MM.1S (cell line): ENCODE results near the gene RFFL.

Experiments
- CTCF ChIP-seq: fragments of 300-600 bp; sonication (generic); IDR thresholded peaks from 2 replicates; pipeline ENCODE4 v1.5.1; 2016; ENCODE audit warnings: antibody characterized with exemption, low read length, mixed read lengths
- EZH2 ChIP-seq: fragments of 300-600 bp; sonication (generic); optimal IDR thresholded peaks from 2 replicates; pipeline ENCODE3; 2017; ENCODE audit warnings: low read depth, mild to moderate bottlenecking, antibody characterized with exemption, low read length, mixed read lengths

GRCh38 chr17:34981538-34982241 lies 81.8 kb downstream of the RFFL start:
- TF ChIP-seq CTCF: no peak
- TF ChIP-seq EZH2: no peak
